IMR-90 (cell line): ENCODE data around the gene CSK.

Experiments
- CEBPB ChIP-seq: IDR thresholded peaks from 2 replicates; pipeline ENCODE4 v1.6.1; 2012; ENCODE audit warnings: low read depth, low read length, improper control_type of control experiment
- CTCF ChIP-seq: conservative IDR thresholded peaks from 2 replicates; pipeline ENCODE4 v1.5.1; 2012; ENCODE audit warnings: mild to moderate bottlenecking, low read depth, low read length, improper control_type of control experiment
- FOS ChIP-seq: fragments of 150-350 bp; IDR thresholded peaks from 2 replicates; pipeline ENCODE4 v1.6.1; 2016; ENCODE audit warnings: low read depth, low read length
- MAFK ChIP-seq: IDR thresholded peaks from 2 replicates; pipeline ENCODE4 v1.6.1; 2012; ENCODE audit warnings: low read depth, low read length, improper control_type of control experiment
- MXI1 ChIP-seq: IDR thresholded peaks from 2 replicates; pipeline ENCODE4 v1.6.1; 2012; ENCODE audit warnings: low read depth, mild to moderate bottlenecking, low read length, moderate library complexity, borderline replicate concordance
- POLR2A ChIP-seq: IDR thresholded peaks from 2 replicates; pipeline ENCODE4 v1.6.1; 2012; ENCODE audit warnings: mild to moderate bottlenecking, low read depth, low read length
- RCOR1 ChIP-seq: IDR thresholded peaks from 2 replicates; pipeline ENCODE4 v1.6.1; 2012; ENCODE audit warnings: mild to moderate bottlenecking, low read length, improper control_type of control experiment; ENCODE audit not compliant: insufficient replicate concordance
- RFX5 ChIP-seq: IDR thresholded peaks from 2 replicates; pipeline ENCODE4 v1.8.0; 2012; ENCODE audit warnings: low read depth, mild to moderate bottlenecking, low read length, moderate library complexity
- SMC3 ChIP-seq: fragments of 150-350 bp; IDR thresholded peaks from 2 replicates; pipeline ENCODE4 v1.6.1; 2016; ENCODE audit warnings: low read depth, mild to moderate bottlenecking, antibody characterized with exemption, low read length, moderate library complexity
- USF2 ChIP-seq: fragments of 150-350 bp; IDR thresholded peaks from 2 replicates; pipeline ENCODE4 v1.6.1; 2017; ENCODE audit warnings: mild to moderate bottlenecking, antibody characterized with exemption, low read length, low read depth

GRCh38 chr15:74750751-74751150, 31.1 kb upstream of the CSK start:
- no peak for TF ChIP-seq CTCF
- no peak for TF ChIP-seq MAFK
- no peak for TF ChIP-seq POLR2A
- TF ChIP-seq USF2, result no peak
- TF ChIP-seq RCOR1, result no peak
- no peak for TF ChIP-seq MXI1
- TF ChIP-seq RFX5, result no peak
- TF ChIP-seq CEBPB, result no peak
- TF ChIP-seq FOS, result no peak
- TF ChIP-seq SMC3, result no peak
